ENCODE data around the gene TRIM67. TPM values are rescaled to one million over a fixed set of nuclear protein-coding genes. Genes with fewer than 3 reads are reported as not detected.

TRIM67 gene
- total and polyA plus RNA-seq, 10 donors = under 0.01 to 0.06 (median under 0.01) TPM; not detected in 7

GRCh38 chr1:231232870-231233734 is 71.2 kb downstream of the TRIM67 start:
- TF ChIP-seq CTCF (IDR thresholded peaks at IDR 0.05 in 8 of 11, conservative IDR thresholded peaks at IDR 0.05 in 3 of 11) = no peak
- no peak for TF ChIP-seq POLR2AphosphoS5 (IDR thresholded peaks at IDR 0.05)
- no peak for TF ChIP-seq POLR2A (IDR thresholded peaks at IDR 0.05)
- intact Hi-C loops (cut with DNase I; ENCODE audit: low total_unique reads) = no loop called here
- no peak overlapping the region for H3K27ac ChIP-seq
- H3K4me1 ChIP-seq = peaks cover 0 to 60% (median 23%) of the 10 kb centered on the region in 6 donors
- H3K4me3 ChIP-seq = no peak overlapping the region
- WGBS, 5 donors = 79 to 86% (median 82%) methylated on average over 14 of the region's 14 CpGs
- no peak for DNase-seq
- H3K27me3 ChIP-seq (replicated peaks in 1 of 7) = no peaks in the 10 kb centered on the region
- H3K9me3 ChIP-seq = no peaks in the 10 kb centered on the region
- peaks cover 0 to 88% (median 23%) of the 10 kb centered on the region in 6 donors for H3K36me3 ChIP-seq

- intact Hi-C loops (cut with DNase I; ENCODE audit: low total_unique reads) = no loop called here
Measured at GRCh38 chr1:231233735-231234417, 72.0 kb downstream of the TRIM67 start.

GRCh38 chr1:231234506-231234905 is 72.6 kb downstream of the TRIM67 start:
- no peak for DNase-seq
- peaks cover 0 to 85% (median 29%) of the 10 kb centered on the region in 6 donors for H3K36me3 ChIP-seq
- peaks cover 0 to 74% (median 28%) of the 10 kb centered on the region in 6 donors for H3K4me1 ChIP-seq
- intact Hi-C loops (cut with DNase I; ENCODE audit: low total_unique reads) = no loop called here
- H3K4me3 ChIP-seq = no peak overlapping the region
- H3K9me3 ChIP-seq = no peaks in the 10 kb centered on the region
- 91 to 98% (median 91%) methylated on average over 3 of the region's 3 CpGs for WGBS, 5 donors
- TF ChIP-seq CTCF (IDR thresholded peaks at IDR 0.05 in 8 of 11, conservative IDR thresholded peaks at IDR 0.05 in 3 of 11) (no peak), POLR2A (IDR thresholded peaks at IDR 0.05) (no peak), POLR2AphosphoS5 (IDR thresholded peaks at IDR 0.05) (no peak)
- H3K27ac ChIP-seq = no peak overlapping the region
- H3K27me3 ChIP-seq (replicated peaks in 1 of 7) = no peaks in the 10 kb centered on the region

More at GRCh38 chr1:231233735-231234417, 72.0 kb downstream of the TRIM67 start:
- TF ChIP-seq POLR2AphosphoS5 (IDR thresholded peaks at IDR 0.05) (no peak), POLR2A (IDR thresholded peaks at IDR 0.05) (no peak), CTCF (IDR thresholded peaks at IDR 0.05 in 8 of 11, conservative IDR thresholded peaks at IDR 0.05 in 3 of 11) (no peak)
- peaks cover 0 to 68% (median 25%) of the 10 kb centered on the region in 6 donors for H3K4me1 ChIP-seq
- H3K27me3 ChIP-seq (replicated peaks in 1 of 7) = no peaks in the 10 kb centered on the region
- H3K27ac ChIP-seq = no peak overlapping the region
- no peaks in the 10 kb centered on the region for H3K9me3 ChIP-seq
- no peak for DNase-seq
- 82 to 92% (median 83%) methylated on average over 8 of the region's 8 CpGs for WGBS, 5 donors
- H3K4me3 ChIP-seq = no peak overlapping the region
- H3K36me3 ChIP-seq = peaks cover 0 to 88% (median 27%) of the 10 kb centered on the region in 6 donors
